ENCODE results near the gene ZNF487. TPM values are rescaled to one million over a fixed set of nuclear protein-coding genes. Genes with fewer than 3 reads are reported as not detected.
A peak's percentile ranks its signal among the peaks of the same experiment; 100 is the strongest.

Gene ZNF487
- total and polyA plus RNA-seq, 2 of the 13 experiments (the other 11 are each of a cell fraction or from before 2014, with no cell fraction given), result 7.4 to 8.8 TPM

- TF ChIP-seq IRF2 (CRISPR knock-in tag; IDR thresholded peaks at IDR 0.05) (peak; percentile 87), MYNN (CRISPR knock-in tag; IDR thresholded peaks at IDR 0.05; ENCODE audit: low read depth) (0 out of 2 replicates have a peak, but pooled peaks have one; percentile 59), RARA (CRISPR knock-in tag; IDR thresholded peaks at IDR 0.05) (peak; percentile 82), ZNF572 (CRISPR knock-in tag; IDR thresholded peaks at IDR 0.05) (peak; percentile 78; the same call in 1 of the 2 replicates), ZNF563 (CRISPR knock-in tag; IDR thresholded peaks at IDR 0.05) (peak; percentile 89), ZNF160 (CRISPR knock-in tag; IDR thresholded peaks at IDR 0.05) (peak; percentile 53; the same call in 1 of the 2 replicates), RAD51 (IDR thresholded peaks at IDR 0.05; ENCODE audit: borderline replicate concordance) (peak; percentile 83), ZFP41 (CRISPR knock-in tag; IDR thresholded peaks at IDR 0.05; ENCODE audit: borderline replicate concordance) (peak; percentile 91; the same call in 1 of the 2 replicates), ZFP37 (CRISPR knock-in tag; IDR thresholded peaks at IDR 0.05; ENCODE audit: borderline replicate concordance) (peak; percentile 89), ZBTB3 (CRISPR knock-in tag; IDR thresholded peaks at IDR 0.05; ENCODE audit: borderline replicate concordance, low read depth) (peak; percentile 65; the same call in 1 of the 2 replicates), ZMYM4 (CRISPR knock-in tag; IDR thresholded peaks at IDR 0.05) (peak; percentile 83), ZIK1 (CRISPR knock-in tag; IDR thresholded peaks at IDR 0.05; ENCODE audit: borderline replicate concordance, low read depth) (peak; percentile 94), POLR2AphosphoS5 (IDR thresholded peaks at IDR 0.05; ENCODE audit: low read depth, low read length) (peak; percentile 61), ZNF256 (CRISPR knock-in tag; conservative IDR thresholded peaks at IDR 0.05) (peak; percentile 82; the same call in 1 of the 2 replicates), U2AF1 (optimal IDR thresholded peaks at IDR 0.05; ENCODE audit: low read depth, low read length) (peak; percentile 75), ZFP90 (CRISPR knock-in tag; IDR thresholded peaks at IDR 0.05; ENCODE audit: borderline replicate concordance) (peak; percentile 33; the same call in 1 of the 2 replicates)
- TF ChIP-seq, protein P1, sequence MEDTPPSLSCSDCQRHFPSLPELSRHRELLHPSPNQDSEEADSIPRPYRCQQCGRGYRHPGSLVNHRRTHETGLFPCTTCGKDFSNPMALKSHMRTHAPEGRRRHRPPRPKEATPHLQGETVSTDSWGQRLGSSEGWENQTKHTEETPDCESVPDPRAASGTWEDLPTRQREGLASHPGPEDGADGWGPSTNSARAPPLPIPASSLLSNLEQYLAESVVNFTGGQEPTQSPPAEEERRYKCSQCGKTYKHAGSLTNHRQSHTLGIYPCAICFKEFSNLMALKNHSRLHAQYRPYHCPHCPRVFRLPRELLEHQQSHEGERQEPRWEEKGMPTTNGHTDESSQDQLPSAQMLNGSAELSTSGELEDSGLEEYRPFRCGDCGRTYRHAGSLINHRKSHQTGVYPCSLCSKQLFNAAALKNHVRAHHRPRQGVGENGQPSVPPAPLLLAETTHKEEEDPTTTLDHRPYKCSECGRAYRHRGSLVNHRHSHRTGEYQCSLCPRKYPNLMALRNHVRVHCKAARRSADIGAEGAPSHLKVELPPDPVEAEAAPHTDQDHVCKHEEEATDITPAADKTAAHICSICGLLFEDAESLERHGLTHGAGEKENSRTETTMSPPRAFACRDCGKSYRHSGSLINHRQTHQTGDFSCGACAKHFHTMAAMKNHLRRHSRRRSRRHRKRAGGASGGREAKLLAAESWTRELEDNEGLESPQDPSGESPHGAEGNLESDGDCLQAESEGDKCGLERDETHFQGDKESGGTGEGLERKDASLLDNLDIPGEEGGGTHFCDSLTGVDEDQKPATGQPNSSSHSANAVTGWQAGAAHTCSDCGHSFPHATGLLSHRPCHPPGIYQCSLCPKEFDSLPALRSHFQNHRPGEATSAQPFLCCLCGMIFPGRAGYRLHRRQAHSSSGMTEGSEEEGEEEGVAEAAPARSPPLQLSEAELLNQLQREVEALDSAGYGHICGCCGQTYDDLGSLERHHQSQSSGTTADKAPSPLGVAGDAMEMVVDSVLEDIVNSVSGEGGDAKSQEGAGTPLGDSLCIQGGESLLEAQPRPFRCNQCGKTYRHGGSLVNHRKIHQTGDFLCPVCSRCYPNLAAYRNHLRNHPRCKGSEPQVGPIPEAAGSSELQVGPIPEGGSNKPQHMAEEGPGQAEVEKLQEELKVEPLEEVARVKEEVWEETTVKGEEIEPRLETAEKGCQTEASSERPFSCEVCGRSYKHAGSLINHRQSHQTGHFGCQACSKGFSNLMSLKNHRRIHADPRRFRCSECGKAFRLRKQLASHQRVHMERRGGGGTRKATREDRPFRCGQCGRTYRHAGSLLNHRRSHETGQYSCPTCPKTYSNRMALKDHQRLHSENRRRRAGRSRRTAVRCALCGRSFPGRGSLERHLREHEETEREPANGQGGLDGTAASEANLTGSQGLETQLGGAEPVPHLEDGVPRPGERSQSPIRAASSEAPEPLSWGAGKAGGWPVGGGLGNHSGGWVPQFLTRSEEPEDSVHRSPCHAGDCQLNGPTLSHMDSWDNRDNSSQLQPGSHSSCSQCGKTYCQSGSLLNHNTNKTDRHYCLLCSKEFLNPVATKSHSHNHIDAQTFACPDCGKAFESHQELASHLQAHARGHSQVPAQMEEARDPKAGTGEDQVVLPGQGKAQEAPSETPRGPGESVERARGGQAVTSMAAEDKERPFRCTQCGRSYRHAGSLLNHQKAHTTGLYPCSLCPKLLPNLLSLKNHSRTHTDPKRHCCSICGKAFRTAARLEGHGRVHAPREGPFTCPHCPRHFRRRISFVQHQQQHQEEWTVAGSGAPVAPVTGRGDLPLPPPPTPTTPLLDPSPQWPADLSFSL (CRISPR knock-in tag; IDR thresholded peaks at IDR 0.05), result no peak
- TF ChIP-seq, protein P2, sequence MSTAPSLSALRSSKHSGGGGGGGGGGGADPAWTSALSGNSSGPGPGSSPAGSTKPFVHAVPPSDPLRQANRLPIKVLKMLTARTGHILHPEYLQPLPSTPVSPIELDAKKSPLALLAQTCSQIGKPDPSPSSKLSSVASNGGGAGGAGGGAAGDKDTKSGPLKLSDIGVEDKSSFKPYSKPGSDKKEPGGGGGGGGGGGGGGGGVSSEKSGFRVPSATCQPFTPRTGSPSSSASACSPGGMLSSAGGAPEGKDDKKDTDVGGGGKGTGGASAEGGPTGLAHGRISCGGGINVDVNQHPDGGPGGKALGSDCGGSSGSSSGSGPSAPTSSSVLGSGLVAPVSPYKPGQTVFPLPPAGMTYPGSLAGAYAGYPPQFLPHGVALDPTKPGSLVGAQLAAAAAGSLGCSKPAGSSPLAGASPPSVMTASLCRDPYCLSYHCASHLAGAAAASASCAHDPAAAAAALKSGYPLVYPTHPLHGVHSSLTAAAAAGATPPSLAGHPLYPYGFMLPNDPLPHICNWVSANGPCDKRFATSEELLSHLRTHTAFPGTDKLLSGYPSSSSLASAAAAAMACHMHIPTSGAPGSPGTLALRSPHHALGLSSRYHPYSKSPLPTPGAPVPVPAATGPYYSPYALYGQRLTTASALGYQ (CRISPR knock-in tag; IDR thresholded peaks at IDR 0.05), result peak; percentile 79
Observed at GRCh38 chr10:43396928-43397624, 39.8 kb upstream of the ZNF487 start (continued).

All from HepG2 (cell line).